ENCODE measurements around the gene MINK1. TPM values are rescaled to one million over a fixed set of nuclear protein-coding genes. Genes with fewer than 3 reads are reported as not detected.

The MINK1 gene
- total and polyA plus RNA-seq, 2 donors from 2014 or later, result 21.2 to 118 TPM

GRCh38 chr17:4886830-4887229 lies 53.7 kb downstream of the MINK1 start:
- no peak overlapping the region for H3K9ac ChIP-seq (ENCODE audit: low read length in 3 of 3)
- no peak for TF ChIP-seq CTCF (IDR thresholded peaks at IDR 0.05; ENCODE audit: borderline replicate concordance, extremely low read depth, insufficient read depth)
- peaks cover 5 to 45% (median 28%) of the 10 kb centered on the region in 3 donors for H3K36me3 ChIP-seq (ENCODE audit: control insufficient read depth in 2 of 3, insufficient read depth in 3 of 3, low read length in 3 of 3)
- no peak for DNase-seq
- H3K27ac ChIP-seq (ENCODE audit: low read depth in 2 of 2, low read length in 2 of 2), result no peak overlapping the region
- H3K9me3 ChIP-seq (ENCODE audit: control insufficient read depth in 2 of 3, insufficient read depth in 1 of 3, low read length in 3 of 3), result no peaks in the 10 kb centered on the region
- no peak overlapping the region for H3K4me3 ChIP-seq (ENCODE audit: low read length in 3 of 3)
- intact Hi-C loops (cut with DNase I), result no loop called here
- FAIRE-seq, result no peak
- no peaks in the 10 kb centered on the region for H3K27me3 ChIP-seq (ENCODE audit: control insufficient read depth, insufficient read depth, low read length)
- H3K4me1 ChIP-seq (ENCODE audit: control insufficient read depth in 2 of 3, insufficient read depth in 2 of 3, low read depth in 1 of 3, low read length in 3 of 3), result peaks cover 0 to 7% (median 0%) of the 10 kb centered on the region in 3 donors

GRCh38 chr17:4887581-4887980 lies 54.4 kb downstream of the MINK1 start:
- Histone ChIP-seq H3K27me3 (ENCODE audit: control insufficient read depth, insufficient read depth, low read length) (no peaks in the 10 kb centered on the region), H3K27ac (ENCODE audit: low read depth in 2 of 2, low read length in 2 of 2) (no peak overlapping the region), H3K9me3 (ENCODE audit: control insufficient read depth in 2 of 3, insufficient read depth in 1 of 3, low read length in 3 of 3) (no peaks in the 10 kb centered on the region), H3K4me3 (ENCODE audit: low read length in 3 of 3) (no peak overlapping the region), H3K4me1 (ENCODE audit: control insufficient read depth in 2 of 3, insufficient read depth in 2 of 3, low read depth in 1 of 3, low read length in 3 of 3) (peaks cover 0 to 6% (median 0%) of the 10 kb centered on the region in 3 donors), H3K36me3 (ENCODE audit: control insufficient read depth in 2 of 3, insufficient read depth in 3 of 3, low read length in 3 of 3) (peaks cover 5 to 45% (median 28%) of the 10 kb centered on the region in 3 donors), H3K9ac (ENCODE audit: low read length in 3 of 3) (no peak overlapping the region)
- no peak for TF ChIP-seq CTCF (IDR thresholded peaks at IDR 0.05; ENCODE audit: borderline replicate concordance, extremely low read depth, insufficient read depth)
- FAIRE-seq (no peak), DNase-seq (no peak)
- intact Hi-C loops (cut with DNase I), result no loop called here

- FAIRE-seq, result no peak
- intact Hi-C loops (cut with DNase I), result no loop called here
These were observed 58.6 kb downstream of the MINK1 start for GRCh38 chr17:4891411-4892410.

More at GRCh38 chr17:4891411-4892410, 58.6 kb downstream of the MINK1 start:
- Histone ChIP-seq H3K27me3 (ENCODE audit: control insufficient read depth, insufficient read depth, low read length) (no peaks in the 10 kb centered on the region), H3K4me3 (ENCODE audit: low read length in 3 of 3) (no peak overlapping the region), H3K9ac (ENCODE audit: low read length in 3 of 3) (no peak overlapping the region), H3K27ac (ENCODE audit: low read depth in 2 of 2, low read length in 2 of 2) (no peak overlapping the region), H3K36me3 (ENCODE audit: control insufficient read depth in 2 of 3, insufficient read depth in 3 of 3, low read length in 3 of 3) (peaks cover 0 to 41% (median 27%) of the 10 kb centered on the region in 3 donors), H3K9me3 (ENCODE audit: control insufficient read depth in 2 of 3, insufficient read depth in 1 of 3, low read length in 3 of 3) (no peaks in the 10 kb centered on the region), H3K4me1 (ENCODE audit: control insufficient read depth in 2 of 3, insufficient read depth in 2 of 3, low read depth in 1 of 3, low read length in 3 of 3) (peaks cover 0 to 6% (median 0%) of the 10 kb centered on the region in 3 donors)
- TF ChIP-seq CTCF (IDR thresholded peaks at IDR 0.05; ENCODE audit: borderline replicate concordance, extremely low read depth, insufficient read depth), result no peak
- DNase-seq, result no peak
